KBM-7 (cell line): Measurements from ENCODE around the gene ADGRL1.
A peak's percentile ranks its signal among the peaks of the same experiment; 100 is the strongest.
"Not testable (repeated sequence)": the region's sequence is repeated elsewhere in the genome, so short reads cannot be mapped to it uniquely, and the experiment has no call there.

Experiments
- DNase-seq: peaks from one replicate; pipeline ENCODE4 v3.0.0-alpha.2; 2015
- in situ Hi-C: fragments of 300-500 bp; cut with MboI; formaldehyde crosslinking; loops from 2 replicates; pipeline ENCODE4 v1.14.3; 2020; ENCODE audit warnings: low sequenced_read_pairs, low pct_unique_long_range_greater_than_20kb, mixed read lengths

The ADGRL1 gene

GRCh38 chr19:14205452-14206287, at the start of gene ADGRL1:
TSS of gene ADGRL1 (minus strand) at chr19:14206169. CDS start at chr19:14183602, 22,567 bp downstream.
- in situ Hi-C loops, DNase-seq: not testable (repeated sequence)

- in situ Hi-C loops, DNase-seq: not testable (repeated sequence)
Observed at GRCh38 chr19:14255316-14255715, 49.3 kb upstream of the ADGRL1 start.

GRCh38 chr19:14253822-14254599, 48.0 kb upstream of the ADGRL1 start:
- DNase-seq, in situ Hi-C loops: not testable (repeated sequence)

- DNase-seq, in situ Hi-C loops: not testable (repeated sequence)
Observed at GRCh38 chr19:14252136-14252535, 46.2 kb upstream of the ADGRL1 start.

GRCh38 chr19:14250870-14251269, 44.9 kb upstream of the ADGRL1 start:
- in situ Hi-C loops: no loop called here
- no peak for DNase-seq

GRCh38 chr19:14250315-14250714, 44.3 kb upstream of the ADGRL1 start:
- DNase-seq: not testable (repeated sequence)

GRCh38 chr19:14249891-14250290, 43.9 kb upstream of the ADGRL1 start:
- DNase-seq, in situ Hi-C loops: not testable (repeated sequence)

More at GRCh38 chr19:14250315-14250714, 44.3 kb upstream of the ADGRL1 start:
- in situ Hi-C loops: not testable (repeated sequence)

- in situ Hi-C loops: not testable (repeated sequence)
- peak; percentile 67 for DNase-seq
Observed at GRCh38 chr19:14249012-14249754, 43.2 kb upstream of the ADGRL1 start.

GRCh38 chr19:14248578-14249011, 42.6 kb upstream of the ADGRL1 start:
- DNase-seq: no peak
- in situ Hi-C loops: no loop called here

- DNase-seq, in situ Hi-C loops: not testable (repeated sequence)
Observed at GRCh38 chr19:14247548-14248471, 41.8 kb upstream of the ADGRL1 start.

GRCh38 chr19:14247205-14247547, 41.2 kb upstream of the ADGRL1 start:
- in situ Hi-C loops: not testable (repeated sequence)

GRCh38 chr19:14244393-14244792, 38.4 kb upstream of the ADGRL1 start:
- DNase-seq, in situ Hi-C loops: not testable (repeated sequence)

More at GRCh38 chr19:14247205-14247547, 41.2 kb upstream of the ADGRL1 start:
- DNase-seq: not testable (repeated sequence)

GRCh38 chr19:14243718-14244117, 37.7 kb upstream of the ADGRL1 start:
- in situ Hi-C loops, DNase-seq: not testable (repeated sequence)

- no peak for DNase-seq
- in situ Hi-C loops: no loop called here
Observed at GRCh38 chr19:14237014-14237941, 31.3 kb upstream of the ADGRL1 start.

- in situ Hi-C loops: not testable (repeated sequence)
Observed at GRCh38 chr19:14232945-14233344, 27.0 kb upstream of the ADGRL1 start.

GRCh38 chr19:14228446-14229071, 22.6 kb upstream of the ADGRL1 start:
- not testable (repeated sequence) for DNase-seq

More at GRCh38 chr19:14232945-14233344, 27.0 kb upstream of the ADGRL1 start:
- DNase-seq: not testable (repeated sequence)

GRCh38 chr19:14226498-14226897, 20.5 kb upstream of the ADGRL1 start:
- in situ Hi-C loops, DNase-seq: not testable (repeated sequence)

More at GRCh38 chr19:14228446-14229071, 22.6 kb upstream of the ADGRL1 start:
- in situ Hi-C loops: not testable (repeated sequence)
